Spleen (tissue), 13 donors: ENCODE data around the gene KIF21A. TPM values are rescaled to one million over a fixed set of nuclear protein-coding genes. Genes with fewer than 3 reads are reported as not detected.

Experiments used
- DNase-seq: peaks from one replicate; pipeline ENCODE4 v3.0.0-alpha.2; 2020
- H3K27ac ChIP-seq, 8 donors: fragments of 200-600 bp; sonication (generic) in 7 of 8; 1 replicate in 4 of 8; 2 replicates in 4 of 8; pipeline versions ENCODE4 v1.5.0 to v1.8.0; 2016 to 2021; ENCODE audit warnings: inconsistent platforms in 4 of 8, mild to moderate bottlenecking in 4 of 8, moderate library complexity in 1 of 8
- H3K27me3 ChIP-seq, 7 donors: fragments of 200-600 bp; sonication (generic) in 6 of 7; replicated peaks in 1 of 7; 1 replicate in 4 of 7; 2 replicates in 3 of 7; pipeline versions ENCODE4 v1.5.0 to v1.8.0; 2016 to 2021; ENCODE audit warnings: inconsistent platforms in 3 of 7, mild to moderate bottlenecking in 1 of 7
- H3K36me3 ChIP-seq, 6 donors: fragments of 200-600 bp; sonication (generic) in 5 of 6; 1 replicate in 4 of 6; 2 replicates in 2 of 6; pipeline versions ENCODE4 v1.5.0 to v1.8.0; 2016 to 2021; ENCODE audit warnings: inconsistent platforms in 2 of 6
- H3K4me1 ChIP-seq, 6 donors: fragments of 200-600 bp; sonication (generic) in 5 of 6; 1 replicate in 3 of 6; 2 replicates in 3 of 6; pipeline versions ENCODE4 v1.5.0 to v1.8.0; 2016 to 2021; ENCODE audit warnings: inconsistent platforms in 3 of 6
- H3K4me3 ChIP-seq, 8 donors: fragments of 200-600 bp; sonication (generic) in 7 of 8; 1 replicate in 4 of 8; 2 replicates in 4 of 8; pipeline versions ENCODE4 v1.5.0 to v1.8.0; 2016 to 2021; ENCODE audit warnings: inconsistent platforms in 4 of 8, mild to moderate bottlenecking in 4 of 8, moderate library complexity in 2 of 8
- H3K9me3 ChIP-seq, 8 donors: fragments of 200-600 bp; sonication (generic) in 7 of 8; 1 replicate in 4 of 8; 2 replicates in 4 of 8; pipeline versions ENCODE4 v1.5.0 to v1.8.0; 2016 to 2021; ENCODE audit warnings: inconsistent platforms in 4 of 8
- POLR2A ChIP-seq, 3 donors: fragments of 450-650 bp; IDR thresholded peaks; one replicate each; pipeline ENCODE4 v1.5.1; 2017; ENCODE audit warnings: antibody characterized with exemption in 3 of 3, mild to moderate bottlenecking in 1 of 3
- POLR2AphosphoS5 ChIP-seq, 3 donors: sonication (generic); formaldehyde crosslinking; IDR thresholded peaks; one replicate each; pipeline ENCODE4 v1.5.1; 2017; ENCODE audit warnings: antibody characterized with exemption in 3 of 3
- WGBS, 5 donors: extraction: QIAGEN DNeasy Blood & Tissue Kit in 3 of 5; methylation state at CpG; one replicate each; pipeline versions ENCODE4 v1.1.5 to v1.1.7; 2013 to 2018; 5-methylcytosine and 5-hydroxymethylcytosine counted together
- intact Hi-C: fragments of 100-400 bp; cut with DNase I; formaldehyde crosslinking; loops from one replicate; pipeline ENCODE4 v1.15.0; 2023; ENCODE audit warnings: low total_unique reads
- long read RNA-seq, 2 donors: transcript quantifications; one replicate each; lab custom pipeline, GENCODE V29; 2026
- polyA plus RNA-seq, 3 donors: library from polyadenylated mRNA; stranded (reverse); fragments of 200-250 nt; gene quantifications; one replicate each; pipeline ENCODE4 v1.2.1, GENCODE V29; 2013
- total RNA-seq, 7 donors: library from RNA; depleted of rRNA in 3 of 7; stranded (reverse); fragments of >200 nt in 3 of 7; fragmentation: NEBNext Ultra II Directional in 4 of 7; extraction: Animal tissue kit (Norgen Biotek cat#: 25700) in 4 of 7; gene quantifications; one replicate each; pipeline versions ENCODE4 v1.1.0 to v1.2.1, GENCODE V29; 2016 to 2021
- TF ChIP-seq, protein P1 (sequence below), 11 experiments: fragments of 200-600 bp in 7 of 11; fragments of 450-650 bp in 4 of 11; sonication (generic) in 4 of 11; IDR thresholded peaks in 8 of 11; conservative IDR thresholded peaks in 3 of 11; 1 replicate in 7 of 11; 2 replicates in 4 of 11; pipeline versions ENCODE4 v1.4.0 to v1.8.0; 2016 to 2021; ENCODE audit warnings: antibody characterized with exemption in 11 of 11, inconsistent platforms in 4 of 11, mild to moderate bottlenecking in 1 of 11
- donor health status: healthy with polysubstance abuse.
- donor health status: DM: no; HTN: no; CAD: no; lungs with moderate emphysema.
- donor health status: DM: no; HTN: no; CAD: no.
- donor health status: Bipolar disorder and iron deficiency.
- donor health status: healthy.
- donor health status: DM: no; HTN: no; CAD: no.
- donor health status: DM: yes; HTN: yes; CAD: no.

The KIF21A gene
- 10 to 100 TPM; 11.1 to 47.1 (median 14.7) TPM for total RNA-seq
- polyA plus RNA-seq = 1 to 10 TPM; 1.0 to 4.5 (median 2.3) TPM
- long read RNA-seq, donor 1 = 0 reads
- long read RNA-seq, donor 2 = 0 reads

GRCh38 chr12:39443081-39443928 lies at the start of gene KIF21A:
KIF21A (minus strand) TSS chr12:39443120; CDS start chr12:39442970, 150 bp downstream.
- Histone ChIP-seq H3K4me1 (peaks cover 7 to 31% (median 19%) of the 10 kb centered on the region in 6 donors), H3K36me3 (no peaks in the 10 kb centered on the region), H3K9me3 (no peaks in the 10 kb centered on the region), H3K4me3 (peak within 1 kb of the TSS; percentile 54 to 86 (median 70)), H3K27me3 (peaks cover 0 to 25% (median 5%) of the 10 kb centered on the region in 7 donors), H3K27ac (peak within 1 kb of the TSS; percentile 58 to 88 (median 85))
- peak in 1 of 3 donors; percentile 68 for TF ChIP-seq POLR2A (IDR thresholded peaks at IDR 0.05)
- peak; percentile 80 to 83 (median 83) for TF ChIP-seq POLR2AphosphoS5 (IDR thresholded peaks at IDR 0.05)
- TF ChIP-seq, protein P1, sequence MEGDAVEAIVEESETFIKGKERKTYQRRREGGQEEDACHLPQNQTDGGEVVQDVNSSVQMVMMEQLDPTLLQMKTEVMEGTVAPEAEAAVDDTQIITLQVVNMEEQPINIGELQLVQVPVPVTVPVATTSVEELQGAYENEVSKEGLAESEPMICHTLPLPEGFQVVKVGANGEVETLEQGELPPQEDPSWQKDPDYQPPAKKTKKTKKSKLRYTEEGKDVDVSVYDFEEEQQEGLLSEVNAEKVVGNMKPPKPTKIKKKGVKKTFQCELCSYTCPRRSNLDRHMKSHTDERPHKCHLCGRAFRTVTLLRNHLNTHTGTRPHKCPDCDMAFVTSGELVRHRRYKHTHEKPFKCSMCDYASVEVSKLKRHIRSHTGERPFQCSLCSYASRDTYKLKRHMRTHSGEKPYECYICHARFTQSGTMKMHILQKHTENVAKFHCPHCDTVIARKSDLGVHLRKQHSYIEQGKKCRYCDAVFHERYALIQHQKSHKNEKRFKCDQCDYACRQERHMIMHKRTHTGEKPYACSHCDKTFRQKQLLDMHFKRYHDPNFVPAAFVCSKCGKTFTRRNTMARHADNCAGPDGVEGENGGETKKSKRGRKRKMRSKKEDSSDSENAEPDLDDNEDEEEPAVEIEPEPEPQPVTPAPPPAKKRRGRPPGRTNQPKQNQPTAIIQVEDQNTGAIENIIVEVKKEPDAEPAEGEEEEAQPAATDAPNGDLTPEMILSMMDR (IDR thresholded peaks at IDR 0.05 in 8 of 11, conservative IDR thresholded peaks at IDR 0.05 in 3 of 11) = peak in 9 of 11 experiments; percentile 49 to 89 (median 80)
- WGBS, 5 donors = 1 to 3% (median 2%) methylated on average over 44 to 72 of the region's 72 CpGs
- intact Hi-C loops = no loop called here
- peak; percentile 95 for DNase-seq

DNA sequence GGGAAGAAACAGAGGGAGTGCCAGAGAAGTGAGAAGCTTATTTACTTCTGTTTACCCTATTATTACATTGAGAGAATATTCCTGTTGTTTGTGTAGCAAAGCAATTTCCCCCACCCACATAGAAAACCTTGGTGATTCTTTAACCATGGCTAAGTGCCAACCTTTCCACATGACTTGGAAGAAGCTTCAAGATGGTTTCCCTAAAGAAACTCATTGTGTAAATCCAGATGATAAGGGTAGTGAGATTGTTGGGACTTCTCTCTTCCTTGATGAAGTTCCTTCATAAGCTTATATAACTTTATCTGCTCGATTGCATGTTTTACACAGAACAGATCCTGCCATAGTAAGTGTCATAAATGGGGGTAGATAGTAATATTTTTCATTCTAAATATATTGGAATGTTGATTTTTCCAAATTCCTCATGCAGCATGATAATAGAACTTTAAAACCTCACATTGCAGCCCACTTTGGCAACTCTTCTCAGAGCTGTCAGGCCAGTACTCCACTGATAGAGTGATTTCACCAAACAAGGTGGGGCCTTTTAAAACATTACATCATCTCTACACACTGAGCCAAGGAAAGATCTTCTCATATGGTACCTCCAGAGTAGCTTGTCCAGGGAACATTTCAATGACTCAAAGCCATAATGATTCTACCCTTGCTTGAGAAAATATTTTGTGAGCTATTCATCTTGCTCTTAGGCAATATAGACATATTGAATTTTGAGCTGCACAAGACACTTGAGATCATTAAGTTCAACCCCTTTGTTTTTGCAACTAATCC lies 47.8 kb upstream of the KIF21A start:
- no peaks in the 10 kb centered on the region for H3K27me3 ChIP-seq
- intact Hi-C loops = no loop called here
- no peaks in the 10 kb centered on the region for H3K4me1 ChIP-seq
- H3K9me3 ChIP-seq = no peaks in the 10 kb centered on the region
- no peak overlapping the region for H3K4me3 ChIP-seq
- H3K27ac ChIP-seq = no peak overlapping the region
- H3K36me3 ChIP-seq = no peaks in the 10 kb centered on the region
- 68 to 93% (median 87%) methylated on average over 1 of the region's 1 CpG for WGBS, 5 donors
- DNase-seq = no peak
- TF ChIP-seq, protein P1 (IDR thresholded peaks at IDR 0.05 in 8 of 11, conservative IDR thresholded peaks at IDR 0.05 in 3 of 11) = no peak
- TF ChIP-seq POLR2A (IDR thresholded peaks at IDR 0.05) = no peak
- no peak for TF ChIP-seq POLR2AphosphoS5 (IDR thresholded peaks at IDR 0.05)

DNA sequence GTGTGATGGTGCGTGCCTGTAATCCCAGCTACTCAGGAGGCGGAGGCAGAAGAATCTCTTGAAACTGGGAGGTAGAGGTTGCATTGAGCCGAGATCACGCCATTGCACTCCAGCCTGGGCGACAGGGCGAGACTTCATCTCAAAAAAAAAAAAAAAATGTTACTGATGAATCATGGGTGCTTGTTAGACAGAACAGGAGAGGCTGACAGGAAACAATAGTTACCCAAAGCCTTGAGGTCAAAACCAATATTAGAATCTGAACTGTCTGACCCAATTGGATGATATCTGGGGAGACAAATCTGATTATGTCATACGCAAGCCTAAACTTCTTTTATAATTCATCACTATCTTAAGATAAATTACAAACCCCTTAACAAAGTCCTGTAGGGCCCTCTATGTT lies 40.7 kb upstream of the KIF21A start:
- no peak for TF ChIP-seq POLR2A (IDR thresholded peaks at IDR 0.05)
- TF ChIP-seq, protein P1 (IDR thresholded peaks at IDR 0.05 in 8 of 11, conservative IDR thresholded peaks at IDR 0.05 in 3 of 11) = no peak
- TF ChIP-seq POLR2AphosphoS5 (IDR thresholded peaks at IDR 0.05) = no peak
- Histone ChIP-seq H3K4me1 (no peaks in the 10 kb centered on the region), H3K27ac (no peak overlapping the region), H3K4me3 (no peak overlapping the region), H3K9me3 (no peaks in the 10 kb centered on the region), H3K27me3 (no peaks in the 10 kb centered on the region), H3K36me3 (no peaks in the 10 kb centered on the region)
- no peak for DNase-seq
- 87 to 92% (median 92%) methylated on average over 7 of the region's 7 CpGs for WGBS, 5 donors
- intact Hi-C loops = no loop called here
